ENCODE data around the gene LHX5. TPM values are rescaled to one million over a fixed set of nuclear protein-coding genes. Genes with fewer than 3 reads are reported as not detected.

LHX5 gene
- total RNA-seq, 1 experiment from 2014 or later: not detected

DNA sequence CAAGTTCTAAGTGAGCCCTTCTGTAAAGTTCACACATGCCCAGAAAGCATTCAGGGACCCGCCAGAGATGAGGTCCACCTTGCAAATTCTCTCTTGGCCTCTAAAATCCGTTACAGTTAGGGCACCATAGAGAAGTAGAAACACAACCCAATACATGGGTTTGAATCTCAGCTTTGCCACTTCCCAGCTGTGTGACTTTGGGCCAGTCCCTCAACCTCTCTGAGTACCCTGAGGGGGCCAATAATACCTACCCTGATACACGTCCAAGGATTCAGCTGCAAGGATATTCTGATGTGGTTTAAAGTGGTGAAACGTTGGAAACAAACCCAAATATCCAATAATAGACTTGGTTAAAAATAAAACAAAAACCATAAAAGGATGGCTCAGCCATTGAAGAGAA lies 11.7 kb downstream of the LHX5 start:
- DNase-seq (ENCODE audit: unreplicated experiment): no peak
- H3K27me3 Mint-ChIP-seq (ENCODE audit: insufficient read depth, unreplicated experiment): peaks cover 73% of the 10 kb centered on the region
- POLR2A ChIA-PET: no interaction called here
- peaks cover 6% of the 10 kb centered on the region for H3K4me1 Mint-ChIP-seq (ENCODE audit: insufficient read depth, unreplicated experiment)
- CTCF ChIA-PET: no interaction called here
- intact Hi-C loops (cut with micrococcal nuclease): no loop called here
- peaks cover 8% of the 10 kb centered on the region for H3K9me3 Mint-ChIP-seq (ENCODE audit: unreplicated experiment)
- H3K4me3 Mint-ChIP-seq (ENCODE audit: unreplicated experiment): no peak overlapping the region
- no TSS peak for BruUV-seq (replicated peaks)
- H3K27ac Mint-ChIP-seq (ENCODE audit: low read depth, unreplicated experiment): no peak overlapping the region
- TF ChIP-seq CTCF (IDR thresholded peaks at IDR 0.05; ENCODE audit: unreplicated experiment): no peak
- H3K36me3 Mint-ChIP-seq (ENCODE audit: insufficient read depth, unreplicated experiment): no peaks in the 10 kb centered on the region

- Mint-ChIP-seq H3K27ac (ENCODE audit: low read depth, unreplicated experiment) (no peak overlapping the region), H3K4me1 (ENCODE audit: insufficient read depth, unreplicated experiment) (no peaks in the 10 kb centered on the region), H3K4me3 (ENCODE audit: unreplicated experiment) (no peak overlapping the region), H3K27me3 (ENCODE audit: insufficient read depth, unreplicated experiment) (peaks cover 53% of the 10 kb centered on the region), H3K9me3 (ENCODE audit: unreplicated experiment) (no peaks in the 10 kb centered on the region), H3K36me3 (ENCODE audit: insufficient read depth, unreplicated experiment) (no peaks in the 10 kb centered on the region)
- no peak for TF ChIP-seq CTCF (IDR thresholded peaks at IDR 0.05; ENCODE audit: unreplicated experiment)
- BruUV-seq (replicated peaks): no TSS peak
- ChIA-PET CTCF (no interaction called here), POLR2A (no interaction called here)
- no peak for DNase-seq (ENCODE audit: unreplicated experiment)
- intact Hi-C loops (cut with micrococcal nuclease): no loop called here
Measured at GRCh38 chr12:113457710-113458109, 14.0 kb downstream of the LHX5 start.

DNA sequence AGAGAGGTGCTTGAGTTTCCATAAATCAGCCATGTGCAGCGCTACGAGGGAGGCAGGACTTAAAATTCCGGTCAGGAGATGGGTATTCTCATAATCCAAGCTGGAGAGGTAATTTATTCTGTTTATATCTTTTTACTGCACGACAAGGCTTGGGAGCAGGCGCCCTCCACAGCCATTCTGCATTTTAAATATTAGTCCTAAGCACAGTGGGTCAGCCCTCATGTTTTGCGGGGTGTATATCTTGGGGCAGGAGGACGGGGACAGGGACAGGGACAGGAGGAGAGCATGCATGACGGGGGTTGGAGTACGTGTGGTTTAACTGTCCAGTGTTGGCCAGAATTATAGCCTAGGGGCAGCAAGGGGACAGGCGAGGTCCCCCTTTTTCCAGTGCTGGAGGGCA lies 14.5 kb downstream of the LHX5 start:
- BruUV-seq (replicated peaks): no TSS peak
- intact Hi-C loops (cut with micrococcal nuclease): no loop called here
- no peaks in the 10 kb centered on the region for H3K4me1 Mint-ChIP-seq (ENCODE audit: insufficient read depth, unreplicated experiment)
- H3K9me3 Mint-ChIP-seq (ENCODE audit: unreplicated experiment): no peaks in the 10 kb centered on the region
- POLR2A ChIA-PET: no interaction called here
- no peak for TF ChIP-seq CTCF (IDR thresholded peaks at IDR 0.05; ENCODE audit: unreplicated experiment)
- DNase-seq (ENCODE audit: unreplicated experiment): no peak
- CTCF ChIA-PET: no interaction called here
- no peak overlapping the region for H3K27ac Mint-ChIP-seq (ENCODE audit: low read depth, unreplicated experiment)
- peaks cover 53% of the 10 kb centered on the region for H3K27me3 Mint-ChIP-seq (ENCODE audit: insufficient read depth, unreplicated experiment)
- H3K36me3 Mint-ChIP-seq (ENCODE audit: insufficient read depth, unreplicated experiment): no peaks in the 10 kb centered on the region
- H3K4me3 Mint-ChIP-seq (ENCODE audit: unreplicated experiment): no peak overlapping the region

- Mint-ChIP-seq H3K27ac (ENCODE audit: low read depth, unreplicated experiment) (no peak overlapping the region), H3K27me3 (ENCODE audit: insufficient read depth, unreplicated experiment) (peaks cover 53% of the 10 kb centered on the region), H3K4me1 (ENCODE audit: insufficient read depth, unreplicated experiment) (no peaks in the 10 kb centered on the region), H3K36me3 (ENCODE audit: insufficient read depth, unreplicated experiment) (no peaks in the 10 kb centered on the region), H3K9me3 (ENCODE audit: unreplicated experiment) (no peaks in the 10 kb centered on the region), H3K4me3 (ENCODE audit: unreplicated experiment) (no peak overlapping the region)
- intact Hi-C loops (cut with micrococcal nuclease): no loop called here
- no peak for DNase-seq (ENCODE audit: unreplicated experiment)
- ChIA-PET CTCF (no interaction called here), POLR2A (no interaction called here)
- no peak for TF ChIP-seq CTCF (IDR thresholded peaks at IDR 0.05; ENCODE audit: unreplicated experiment)
- no TSS peak for BruUV-seq (replicated peaks)
Measured at GRCh38 chr12:113456761-113457160, 14.9 kb downstream of the LHX5 start.

Measured in MCF 10A (cell line).